IPS-NIHi7 (cell line): ENCODE measurements around the gene IFNAR2.

Experiments used
- DNase-seq: peaks from one replicate; pipeline ENCODE4 v3.0.0; 2012; ENCODE audit warnings: mixed read lengths; ENCODE audit errors: extremely low spot score

Gene IFNAR2

GRCh38 chr21:33229784-33230544, at the start of gene IFNAR2:
TSS of gene IFNAR2 (plus strand) at chr21:33229938. CDS start at chr21:33241923, 11,985 bp downstream.
- peak; percentile 98 for DNase-seq

- DNase-seq, result no peak
Observed at GRCh38 chr21:33185852-33186251, 43.9 kb upstream of the IFNAR2 start.

- no peak for DNase-seq
Observed at GRCh38 chr21:33187276-33187675, 42.5 kb upstream of the IFNAR2 start.

- DNase-seq, result no peak
Observed at GRCh38 chr21:33189237-33189636, 40.5 kb upstream of the IFNAR2 start.

- no peak for DNase-seq
Observed at GRCh38 chr21:33189824-33190223, 39.9 kb upstream of the IFNAR2 start.

GRCh38 chr21:33196941-33197374, 32.8 kb upstream of the IFNAR2 start:
- peak; percentile 85 for DNase-seq

GRCh38 chr21:33197496-33197895, 32.2 kb upstream of the IFNAR2 start:
- DNase-seq, result no peak

GRCh38 chr21:33198346-33199099, 31.2 kb upstream of the IFNAR2 start:
- no peak for DNase-seq

GRCh38 chr21:33199100-33199464, 30.7 kb upstream of the IFNAR2 start:
- no peak for DNase-seq

GRCh38 chr21:33199516-33200217, 30.1 kb upstream of the IFNAR2 start:
- peak; percentile 76 for DNase-seq

- DNase-seq, result no peak
Observed at GRCh38 chr21:33201956-33202355, 27.8 kb upstream of the IFNAR2 start.

GRCh38 chr21:33202464-33203363, 27.0 kb upstream of the IFNAR2 start:
- no peak for DNase-seq

- no peak for DNase-seq
Observed at GRCh38 chr21:33203371-33203724, 26.4 kb upstream of the IFNAR2 start.

GRCh38 chr21:33205476-33205875, 24.3 kb upstream of the IFNAR2 start:
- DNase-seq, result no peak

- no peak for DNase-seq
Observed at GRCh38 chr21:33206771-33207281, 22.9 kb upstream of the IFNAR2 start.

GRCh38 chr21:33207449-33208149, 22.1 kb upstream of the IFNAR2 start:
- DNase-seq, result no peak

- DNase-seq, result no peak
Observed at GRCh38 chr21:33208534-33208933, 21.2 kb upstream of the IFNAR2 start.

GRCh38 chr21:33211305-33211704, 18.4 kb upstream of the IFNAR2 start:
- DNase-seq, result no peak

GRCh38 chr21:33211732-33212131, 18.0 kb upstream of the IFNAR2 start:
- DNase-seq, result no peak

GRCh38 chr21:33212159-33212851, 17.4 kb upstream of the IFNAR2 start:
- DNase-seq, result no peak
